Brain microvascular endothelial cell (primary cell): ENCODE data around the gene JAG1.

Experiments
- DNase-seq: peaks from one replicate; pipeline ENCODE4 v3.0.0-alpha.2; 2020
- H3K27ac ChIP-seq: fragments of 250-450 bp; sonication (Bioruptor Pico); 2 replicates; pipeline ENCODE4 v1.5.1; 2020; ENCODE audit warnings: mild to moderate bottlenecking, moderate library complexity
- H3K27me3 ChIP-seq: fragments of 250-450 bp; sonication (Bioruptor Pico); replicated peaks from 2 replicates; pipeline ENCODE4 v1.5.1; 2020; ENCODE audit warnings: mild to moderate bottlenecking
- H3K36me3 ChIP-seq: fragments of 250-450 bp; sonication (Bioruptor Pico); replicated peaks from 2 replicates; pipeline ENCODE4 v1.5.1; 2020; ENCODE audit warnings: mild to moderate bottlenecking
- H3K4me3 ChIP-seq: 2 replicates; pipeline ENCODE4 v1.5.1; 2011; ENCODE audit warnings: low read depth, mild to moderate bottlenecking, control low read depth, low read length, moderate library complexity
- CTCF ChIP-seq: IDR thresholded peaks from 2 replicates; pipeline ENCODE4 v1.5.1; 2011; ENCODE audit warnings: low read depth, mild to moderate bottlenecking, moderate library complexity, low read length, control low read depth, inconsistent platforms; ENCODE audit errors: missing control alignments
- in situ Hi-C: cut with HindIII; loops from 2 replicates; pipeline ENCODE4 v1.10.0; 2017; ENCODE audit warnings: low sequenced_read_pairs, low pct_ligation_motif_present

JAG1 gene

GRCh38 chr20:10710991-10711775 is 37.4 kb upstream of the JAG1 start:
- Histone ChIP-seq H3K4me3 (no peak overlapping the region), H3K27ac (no peak overlapping the region), H3K27me3 (no peaks in the 10 kb centered on the region), H3K36me3 (no peaks in the 10 kb centered on the region)
- DNase-seq, result no peak
- no peak for TF ChIP-seq CTCF
- in situ Hi-C loops, result no loop called here

GRCh38 chr20:10709916-10710315 is 36.1 kb upstream of the JAG1 start:
- in situ Hi-C loops, result no loop called here
- H3K4me3 ChIP-seq, result no peak overlapping the region
- no peaks in the 10 kb centered on the region for H3K36me3 ChIP-seq
- no peak overlapping the region for H3K27ac ChIP-seq
- no peaks in the 10 kb centered on the region for H3K27me3 ChIP-seq
- DNase-seq, result no peak
- TF ChIP-seq CTCF, result no peak

- no peak for TF ChIP-seq CTCF
- H3K27ac ChIP-seq, result peak overlapping the region; percentile 83
- in situ Hi-C loops, result no loop called here
Observed at GRCh38 chr20:10708351-10709185, 34.8 kb upstream of the JAG1 start.

GRCh38 chr20:10707791-10708190 is 34.0 kb upstream of the JAG1 start:
- in situ Hi-C loops, result no loop called here
- Histone ChIP-seq H3K36me3 (no peaks in the 10 kb centered on the region), H3K27me3 (no peaks in the 10 kb centered on the region), H3K27ac (no peak overlapping the region), H3K4me3 (no peak overlapping the region)
- DNase-seq, result no peak
- no peak for TF ChIP-seq CTCF

More at GRCh38 chr20:10708351-10709185, 34.8 kb upstream of the JAG1 start:
- no peak overlapping the region for H3K4me3 ChIP-seq
- H3K27me3 ChIP-seq, result no peaks in the 10 kb centered on the region
- no peaks in the 10 kb centered on the region for H3K36me3 ChIP-seq
- DNase-seq, result peak; percentile 71

- Histone ChIP-seq H3K27ac (no peak overlapping the region), H3K27me3 (no peaks in the 10 kb centered on the region), H3K36me3 (no peaks in the 10 kb centered on the region), H3K4me3 (no peak overlapping the region)
- TF ChIP-seq CTCF, result no peak
- in situ Hi-C loops, result no loop called here
- DNase-seq, result no peak
Observed at GRCh38 chr20:10707068-10707467, 33.3 kb upstream of the JAG1 start.
